ENCODE measurements around the gene HDAC1. TPM values are rescaled to one million over a fixed set of nuclear protein-coding genes. Genes with fewer than 3 reads are reported as not detected.
"Not testable (repeated sequence)": the region's sequence is repeated elsewhere in the genome, so short reads cannot be mapped to it uniquely, and the experiment has no call there.

The HDAC1 gene
- polyA plus RNA-seq, 1 donor: 153 TPM

GRCh38 chr1:32273391-32274208 lies 18.3 kb upstream of the HDAC1 start:
- peaks cover 38% of the 10 kb centered on the region for H3K27me3 ChIP-seq (ENCODE audit: control insufficient read depth, insufficient read depth, low read length)
- H3K27ac ChIP-seq (ENCODE audit: low read length): no peak overlapping the region
- no peak overlapping the region for H3K4me3 ChIP-seq (ENCODE audit: low read length)
- DNase-seq: peak; percentile 56 to 72
- no peaks in the 10 kb centered on the region for H3K36me3 ChIP-seq (ENCODE audit: control insufficient read depth, insufficient read depth, low read length)
- H3K4me1 ChIP-seq (ENCODE audit: control insufficient read depth, insufficient read depth, low read length): no peaks in the 10 kb centered on the region
- WGBS (ENCODE audit: insufficient coverage, low lambda C conversion rate): 0% methylated on average over 1 of the region's 10 CpGs
- H3K9me3 ChIP-seq (ENCODE audit: control insufficient read depth, low read depth, low read length): peaks cover 2% of the 10 kb centered on the region

- Histone ChIP-seq H3K27ac (ENCODE audit: low read length) (no peak overlapping the region), H3K4me1 (ENCODE audit: control insufficient read depth, insufficient read depth, low read length) (no peaks in the 10 kb centered on the region), H3K36me3 (ENCODE audit: control insufficient read depth, insufficient read depth, low read length) (no peaks in the 10 kb centered on the region), H3K4me3 (ENCODE audit: low read length) (no peak overlapping the region), H3K27me3 (ENCODE audit: control insufficient read depth, insufficient read depth, low read length) (peaks cover 42% of the 10 kb centered on the region), H3K9me3 (ENCODE audit: control insufficient read depth, low read depth, low read length) (peaks cover 2% of the 10 kb centered on the region)
- DNase-seq: no peak
- WGBS (ENCODE audit: insufficient coverage, low lambda C conversion rate): no CpG with 5 or more reads among the region's 31 CpGs
These were observed 17.1 kb upstream of the HDAC1 start for GRCh38 chr1:32274646-32275340.

GRCh38 chr1:32275424-32275823 lies 16.5 kb upstream of the HDAC1 start:
- DNase-seq: peak in 1 of 2 donors; percentile 52
- Histone ChIP-seq H3K9me3 (ENCODE audit: control insufficient read depth, low read depth, low read length) (peaks cover 2% of the 10 kb centered on the region), H3K36me3 (ENCODE audit: control insufficient read depth, insufficient read depth, low read length) (no peaks in the 10 kb centered on the region), H3K4me1 (ENCODE audit: control insufficient read depth, insufficient read depth, low read length) (no peaks in the 10 kb centered on the region), H3K27ac (ENCODE audit: low read length) (no peak overlapping the region), H3K4me3 (ENCODE audit: low read length) (no peak overlapping the region), H3K27me3 (ENCODE audit: control insufficient read depth, insufficient read depth, low read length) (peaks cover 42% of the 10 kb centered on the region)
- no CpG with 5 or more reads among the region's 41 CpGs for WGBS (ENCODE audit: insufficient coverage, low lambda C conversion rate)

GRCh38 chr1:32276032-32276782 lies 15.7 kb upstream of the HDAC1 start:
- Histone ChIP-seq H3K9me3 (ENCODE audit: control insufficient read depth, low read depth, low read length) (peaks cover 2% of the 10 kb centered on the region), H3K27me3 (ENCODE audit: control insufficient read depth, insufficient read depth, low read length) (peaks cover 42% of the 10 kb centered on the region), H3K4me3 (ENCODE audit: low read length) (no peak overlapping the region), H3K4me1 (ENCODE audit: control insufficient read depth, insufficient read depth, low read length) (no peaks in the 10 kb centered on the region), H3K27ac (ENCODE audit: low read length) (no peak overlapping the region), H3K36me3 (ENCODE audit: control insufficient read depth, insufficient read depth, low read length) (no peaks in the 10 kb centered on the region)
- no CpG with 5 or more reads among the region's 30 CpGs for WGBS (ENCODE audit: insufficient coverage, low lambda C conversion rate)
- DNase-seq: no peak

- not testable (repeated sequence) for H3K36me3 ChIP-seq (ENCODE audit: control insufficient read depth, insufficient read depth, low read length); H3K27me3 ChIP-seq (ENCODE audit: control insufficient read depth, insufficient read depth, low read length); H3K27ac ChIP-seq (ENCODE audit: low read length); DNase-seq; H3K4me1 ChIP-seq (ENCODE audit: control insufficient read depth, insufficient read depth, low read length); H3K9me3 ChIP-seq (ENCODE audit: control insufficient read depth, low read depth, low read length); H3K4me3 ChIP-seq (ENCODE audit: low read length)
- no CpG with 5 or more reads among the region's 8 CpGs for WGBS (ENCODE audit: insufficient coverage, low lambda C conversion rate)
These were observed 7.1 kb upstream of the HDAC1 start for GRCh38 chr1:32284777-32285176.

GRCh38 chr1:32285658-32286057 lies 6.2 kb upstream of the HDAC1 start:
- H3K36me3 ChIP-seq (ENCODE audit: control insufficient read depth, insufficient read depth, low read length): no peaks in the 10 kb centered on the region
- WGBS (ENCODE audit: insufficient coverage, low lambda C conversion rate): no CpG with 5 or more reads among the region's 3 CpGs
- no peaks in the 10 kb centered on the region for H3K9me3 ChIP-seq (ENCODE audit: control insufficient read depth, low read depth, low read length)
- H3K27ac ChIP-seq (ENCODE audit: low read length): no peak overlapping the region
- DNase-seq: no peak
- no peak overlapping the region for H3K4me3 ChIP-seq (ENCODE audit: low read length)
- no peaks in the 10 kb centered on the region for H3K4me1 ChIP-seq (ENCODE audit: control insufficient read depth, insufficient read depth, low read length)
- H3K27me3 ChIP-seq (ENCODE audit: control insufficient read depth, insufficient read depth, low read length): no peaks in the 10 kb centered on the region

GRCh38 chr1:32286763-32287162 lies 5.1 kb upstream of the HDAC1 start:
- no CpG with 5 or more reads among the region's 4 CpGs for WGBS (ENCODE audit: insufficient coverage, low lambda C conversion rate)
- Histone ChIP-seq H3K27me3 (ENCODE audit: control insufficient read depth, insufficient read depth, low read length) (no peaks in the 10 kb centered on the region), H3K36me3 (ENCODE audit: control insufficient read depth, insufficient read depth, low read length) (no peaks in the 10 kb centered on the region), H3K9me3 (ENCODE audit: control insufficient read depth, low read depth, low read length) (no peaks in the 10 kb centered on the region), H3K4me1 (ENCODE audit: control insufficient read depth, insufficient read depth, low read length) (peaks cover 6% of the 10 kb centered on the region), H3K27ac (ENCODE audit: low read length) (no peak overlapping the region), H3K4me3 (ENCODE audit: low read length) (no peak overlapping the region)
- DNase-seq: no peak

GRCh38 chr1:32289256-32289655 lies 2.6 kb upstream of the HDAC1 start:
- no peaks in the 10 kb centered on the region for H3K9me3 ChIP-seq (ENCODE audit: control insufficient read depth, low read depth, low read length)
- no peaks in the 10 kb centered on the region for H3K27me3 ChIP-seq (ENCODE audit: control insufficient read depth, insufficient read depth, low read length)
- H3K4me3 ChIP-seq (ENCODE audit: low read length): no peak overlapping the region
- WGBS (ENCODE audit: insufficient coverage, low lambda C conversion rate): no CpG with 5 or more reads among the region's 7 CpGs
- peaks cover 6% of the 10 kb centered on the region for H3K4me1 ChIP-seq (ENCODE audit: control insufficient read depth, insufficient read depth, low read length)
- H3K36me3 ChIP-seq (ENCODE audit: control insufficient read depth, insufficient read depth, low read length): no peaks in the 10 kb centered on the region
- DNase-seq: peak in 1 of 2 donors; percentile 44
- no peak overlapping the region for H3K27ac ChIP-seq (ENCODE audit: low read length)

GRCh38 chr1:32291145-32291707 lies 657 bp upstream of the HDAC1 start:
- no peak for DNase-seq
- peak overlapping the region; percentile 94 for H3K27ac ChIP-seq (ENCODE audit: low read length)
- 49% methylated on average over 4 of the region's 10 CpGs for WGBS (ENCODE audit: insufficient coverage, low lambda C conversion rate)
- H3K4me1 ChIP-seq (ENCODE audit: control insufficient read depth, insufficient read depth, low read length): peaks cover 6% of the 10 kb centered on the region
- no peaks in the 10 kb centered on the region for H3K27me3 ChIP-seq (ENCODE audit: control insufficient read depth, insufficient read depth, low read length)
- H3K9me3 ChIP-seq (ENCODE audit: control insufficient read depth, low read depth, low read length): no peaks in the 10 kb centered on the region
- peaks cover 2% of the 10 kb centered on the region for H3K36me3 ChIP-seq (ENCODE audit: control insufficient read depth, insufficient read depth, low read length)
- peak overlapping the region; percentile 98 for H3K4me3 ChIP-seq (ENCODE audit: low read length)

GRCh38 chr1:32298211-32298610 lies 6.3 kb downstream of the HDAC1 start:
- peaks cover 26% of the 10 kb centered on the region for H3K36me3 ChIP-seq (ENCODE audit: control insufficient read depth, insufficient read depth, low read length)
- WGBS (ENCODE audit: insufficient coverage, low lambda C conversion rate): 100% methylated on average over 2 of the region's 16 CpGs
- not testable (repeated sequence) for DNase-seq; H3K4me1 ChIP-seq (ENCODE audit: control insufficient read depth, insufficient read depth, low read length); H3K4me3 ChIP-seq (ENCODE audit: low read length); H3K27me3 ChIP-seq (ENCODE audit: control insufficient read depth, insufficient read depth, low read length); H3K27ac ChIP-seq (ENCODE audit: low read length); H3K9me3 ChIP-seq (ENCODE audit: control insufficient read depth, low read depth, low read length)

Measured in large intestine (tissue), 3 donors.